GM18951 (cell line): ENCODE data around the gene CPT1A.
"Not testable (repeated sequence)": the region's sequence is repeated elsewhere in the genome, so short reads cannot be mapped to it uniquely, and the experiment has no call there.

Experiments
- POLR2A ChIP-seq: IDR thresholded peaks from 4 replicates; pipeline ENCODE4 v1.6.1; 2011; ENCODE audit warnings: mild to moderate bottlenecking; ENCODE audit not compliant: insufficient read length, insufficient read depth; ENCODE audit errors: extremely low read depth
- in situ Hi-C: fragments of 300-500 bp; cut with MboI; formaldehyde crosslinking; loops from one replicate; pipeline ENCODE4 v1.12.0; 2022; ENCODE audit warnings: low sequenced_read_pairs, mixed read lengths, inconsistent platforms; ENCODE audit not compliant: unreplicated experiment

The CPT1A gene

DNA sequence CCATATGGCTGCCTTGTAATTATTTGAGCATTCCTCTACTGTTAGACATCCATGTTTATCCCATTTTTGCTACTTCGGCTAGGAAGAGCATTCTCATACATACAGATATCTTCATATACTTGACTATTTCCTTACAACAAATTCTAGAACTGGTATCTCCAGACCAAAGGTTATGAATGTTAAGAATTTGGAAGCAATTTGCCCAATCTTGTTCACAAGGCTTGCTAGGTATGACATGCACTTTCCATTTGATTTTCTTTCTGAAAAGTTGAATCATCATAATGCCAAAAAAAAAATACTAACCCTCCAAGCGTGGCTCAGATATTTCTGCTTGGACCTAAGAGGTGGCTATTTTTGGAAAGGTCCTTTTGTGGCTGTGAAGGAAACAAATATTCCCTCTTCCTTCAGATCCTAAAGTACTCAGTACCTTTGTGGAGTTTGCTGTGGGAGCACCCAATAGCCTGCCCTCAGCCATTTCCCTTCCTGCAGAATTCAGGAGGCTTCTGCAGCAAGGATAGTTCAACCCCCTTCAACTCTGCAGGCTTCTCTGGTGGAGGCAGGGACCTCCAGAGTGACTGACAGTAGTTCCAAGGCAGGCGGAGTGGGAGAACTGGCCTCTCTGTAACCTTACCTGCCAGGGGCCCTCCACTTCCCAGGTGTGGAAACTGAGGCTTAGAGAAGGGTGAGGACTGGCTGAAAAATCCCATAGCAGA, 22.0 kb upstream of the CPT1A start:
- no peak for TF ChIP-seq POLR2A
- in situ Hi-C loops, result no loop called here

DNA sequence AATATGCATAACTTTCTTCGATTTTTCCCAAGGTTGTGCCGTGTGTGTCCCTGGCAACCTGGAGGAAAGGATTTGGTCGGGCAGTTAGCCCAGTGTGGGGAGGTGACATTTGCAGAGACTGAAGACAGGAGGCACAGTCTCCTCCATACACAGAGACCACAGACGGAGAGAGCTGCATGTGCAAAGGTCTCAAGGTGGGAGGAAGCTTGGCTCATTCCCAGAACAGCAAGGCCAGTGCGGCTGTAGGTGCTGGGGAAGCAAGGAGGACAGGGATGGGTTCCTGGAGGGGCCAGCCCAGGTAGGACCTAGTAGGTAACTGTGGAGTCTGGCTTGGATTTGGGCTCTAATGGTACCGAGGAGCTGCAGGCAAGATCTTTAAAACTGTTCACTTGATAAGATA, 20.7 kb upstream of the CPT1A start:
- TF ChIP-seq POLR2A, result no peak
- in situ Hi-C loops, result no loop called here

DNA sequence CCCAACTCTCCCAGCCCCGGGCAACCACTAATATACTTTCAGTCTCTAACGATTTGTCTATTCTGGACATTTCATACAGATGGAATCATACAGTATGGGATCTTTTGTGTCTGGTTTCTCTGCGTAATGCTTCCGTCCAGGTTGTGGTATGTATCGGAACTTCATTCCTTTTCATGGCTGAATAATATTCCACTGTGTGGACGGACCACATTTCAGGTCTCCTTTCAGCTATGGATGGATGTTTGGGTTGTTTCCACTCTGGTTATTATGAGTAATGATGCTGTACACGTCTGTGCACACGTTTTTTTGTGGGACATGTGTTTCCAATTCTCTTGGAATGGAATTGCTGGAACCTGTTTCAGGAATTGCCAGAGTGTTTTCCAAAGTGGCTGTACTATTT, 17.4 kb upstream of the CPT1A start:
- TF ChIP-seq POLR2A, result no peak
- in situ Hi-C loops, result no loop called here

DNA sequence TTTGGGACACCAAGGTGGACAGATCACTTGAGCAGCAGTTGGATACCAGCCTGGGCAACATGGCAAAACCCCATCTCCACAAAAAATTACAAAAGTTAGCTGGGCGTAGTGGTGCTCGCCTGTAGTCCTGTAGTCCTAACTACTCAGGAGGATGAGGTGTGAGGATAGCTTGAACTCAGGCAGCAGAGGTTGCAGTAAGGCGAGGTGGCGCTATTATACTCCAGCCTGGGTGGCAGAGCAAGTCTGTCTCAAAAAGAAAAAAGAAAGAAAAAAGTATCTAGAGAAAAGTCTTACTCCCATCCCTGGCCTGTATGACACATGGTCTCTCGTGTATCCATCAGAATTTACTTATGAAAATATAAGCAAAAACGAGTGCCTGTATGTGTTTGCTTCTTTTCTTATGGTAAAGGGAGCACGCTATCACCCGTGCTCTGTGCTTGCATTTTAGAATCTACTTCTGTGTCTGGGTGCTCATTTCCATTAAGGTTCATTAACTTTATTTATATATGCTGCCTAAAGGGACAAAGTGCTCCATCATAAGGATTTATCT, 15.4 kb upstream of the CPT1A start:
- in situ Hi-C loops, result no loop called here
- TF ChIP-seq POLR2A, result no peak

DNA sequence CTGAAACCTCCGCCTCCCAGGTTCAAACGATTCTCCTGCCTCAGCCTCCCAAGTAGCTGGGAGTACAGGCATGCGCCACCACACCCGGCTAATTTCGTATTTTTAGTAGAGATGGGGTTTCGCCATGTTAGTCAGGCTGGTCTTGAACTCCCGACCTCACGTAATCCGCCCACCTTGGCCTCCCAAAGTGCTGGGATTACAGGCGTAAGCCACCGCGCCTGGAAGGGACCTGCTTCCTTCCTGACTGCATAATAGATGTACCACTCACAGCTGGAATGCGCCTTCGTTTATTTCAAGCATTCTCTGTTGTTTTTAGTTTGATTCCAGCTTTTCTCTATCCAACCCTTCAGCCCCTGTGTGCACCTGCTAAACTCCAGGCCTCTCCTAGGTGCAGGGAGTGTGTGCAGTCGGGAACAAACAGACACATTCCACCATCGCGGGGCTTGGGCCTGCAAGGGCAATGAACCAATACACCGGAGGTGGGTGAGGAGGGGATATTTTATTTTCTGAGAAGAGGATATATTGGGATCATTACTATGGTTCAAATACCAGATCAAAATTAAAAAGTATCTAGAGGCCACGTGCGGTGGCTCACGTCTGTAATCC, 14.8 kb upstream of the CPT1A start:
- in situ Hi-C loops, result not testable (repeated sequence)

DNA sequence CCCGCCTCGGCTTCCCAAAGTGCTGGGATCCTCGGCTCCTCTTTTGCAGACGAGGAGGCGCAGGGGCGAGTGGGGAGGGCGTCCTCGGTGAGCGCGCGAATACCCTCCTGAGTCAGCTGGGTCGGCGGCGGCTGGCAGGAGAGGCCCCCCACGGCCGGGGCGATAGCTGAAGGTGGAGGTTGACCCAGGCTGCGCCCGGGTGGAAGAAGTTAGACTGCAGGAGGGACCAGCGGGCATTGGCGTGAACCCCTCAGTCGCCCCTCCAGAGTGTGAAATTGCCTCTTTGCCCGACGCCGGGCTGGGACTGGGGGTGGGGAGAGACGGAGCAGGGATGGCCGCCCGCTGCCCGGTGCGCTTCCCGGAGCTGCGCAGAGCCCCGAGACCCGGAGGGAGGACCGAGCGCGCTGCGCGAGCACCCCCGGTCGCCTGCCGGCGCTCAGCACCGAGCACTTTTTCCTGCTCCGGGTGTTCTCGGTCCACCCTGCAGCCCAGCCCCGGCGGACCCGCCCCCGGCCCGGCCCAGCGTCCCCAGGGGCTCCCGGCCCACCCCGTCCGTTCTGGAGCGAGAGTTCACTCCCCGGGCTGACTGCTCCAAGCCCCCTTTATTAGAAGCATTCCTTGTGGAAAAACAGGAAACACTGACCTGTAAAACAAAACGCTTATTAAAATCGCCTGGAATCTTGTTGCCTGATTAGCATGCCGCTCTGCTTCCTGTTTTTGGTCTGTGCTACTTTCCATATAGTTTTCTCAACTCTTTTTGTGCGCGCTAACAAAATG, 13.7 kb upstream of the CPT1A start:
- in situ Hi-C loops, result no loop called here
- TF ChIP-seq POLR2A, result no peak

DNA sequence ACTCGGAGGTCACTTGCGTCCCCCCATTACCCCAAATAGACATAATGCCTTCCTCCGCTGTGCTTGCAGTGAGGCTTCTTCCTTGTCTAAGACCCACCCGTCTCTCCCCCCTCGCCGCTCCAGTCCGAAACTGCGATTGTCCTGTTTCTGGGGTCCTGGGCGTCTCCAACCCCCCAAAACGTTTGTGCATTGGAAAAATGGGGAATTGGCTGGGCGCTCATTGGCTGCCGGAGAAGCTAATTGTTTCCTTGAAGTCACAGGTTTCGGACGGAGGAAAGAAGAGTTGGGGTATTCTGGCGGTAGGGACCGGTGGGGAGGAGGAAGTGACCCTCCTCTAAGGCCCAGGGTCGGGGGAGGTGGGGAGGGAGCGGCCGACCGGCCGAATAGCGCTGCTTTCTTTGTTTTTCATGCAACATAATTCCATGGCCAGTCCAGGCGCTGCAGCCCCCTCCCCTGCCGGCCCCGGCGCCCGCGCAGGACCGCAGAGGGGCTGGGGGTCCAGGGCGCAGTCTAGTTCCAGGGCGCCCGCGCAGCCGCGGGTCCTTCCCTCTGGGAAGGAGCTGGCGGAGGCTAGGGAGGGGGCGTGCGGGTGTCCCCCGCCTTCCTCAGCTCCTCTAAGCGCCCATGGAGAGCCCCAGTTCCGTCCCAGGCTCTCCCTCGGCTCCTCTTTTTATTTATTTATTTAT, 12.7 kb upstream of the CPT1A start:
- TF ChIP-seq POLR2A, result no peak
- in situ Hi-C loops, result no loop called here

DNA sequence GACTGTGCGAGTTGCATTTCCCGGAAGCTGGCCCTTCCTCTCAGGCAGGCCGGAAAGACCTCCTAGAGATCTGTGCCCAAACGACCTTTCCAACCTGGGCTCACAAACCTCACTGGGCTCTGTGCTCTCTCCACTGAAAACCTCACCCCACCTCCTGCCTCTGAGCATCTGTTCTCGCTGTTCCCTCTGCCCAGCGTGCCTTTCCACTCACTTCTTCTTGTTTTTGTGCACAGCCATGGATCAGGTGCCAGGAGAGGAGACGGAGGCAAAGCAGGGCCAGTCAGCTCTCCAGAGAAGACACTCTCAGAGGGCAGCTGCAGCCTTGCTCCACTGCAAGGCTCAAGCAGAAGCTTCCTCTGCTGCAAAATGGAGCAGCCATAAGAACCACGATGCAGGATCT, 10.9 kb upstream of the CPT1A start:
- TF ChIP-seq POLR2A, result no peak
- in situ Hi-C loops, result no loop called here

DNA sequence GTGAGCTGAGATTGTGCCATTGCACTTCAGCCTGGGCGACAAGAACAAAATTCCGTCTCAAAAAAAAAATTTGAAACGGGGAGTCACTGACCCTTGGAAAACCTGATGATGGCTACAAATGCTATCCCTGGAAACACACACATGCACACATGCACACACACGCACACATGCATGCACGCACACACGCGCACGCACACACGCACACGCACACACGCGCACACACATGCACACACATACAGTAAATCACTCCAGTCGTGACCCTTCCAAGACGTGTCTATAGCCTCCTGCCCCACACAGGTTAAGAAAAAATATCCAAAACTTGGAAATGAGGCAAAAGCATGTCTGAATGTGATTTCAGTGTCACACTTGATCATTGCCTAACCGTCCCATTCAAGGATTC, 6.7 kb upstream of the CPT1A start:
- in situ Hi-C loops, result no loop called here
- TF ChIP-seq POLR2A, result no peak

DNA sequence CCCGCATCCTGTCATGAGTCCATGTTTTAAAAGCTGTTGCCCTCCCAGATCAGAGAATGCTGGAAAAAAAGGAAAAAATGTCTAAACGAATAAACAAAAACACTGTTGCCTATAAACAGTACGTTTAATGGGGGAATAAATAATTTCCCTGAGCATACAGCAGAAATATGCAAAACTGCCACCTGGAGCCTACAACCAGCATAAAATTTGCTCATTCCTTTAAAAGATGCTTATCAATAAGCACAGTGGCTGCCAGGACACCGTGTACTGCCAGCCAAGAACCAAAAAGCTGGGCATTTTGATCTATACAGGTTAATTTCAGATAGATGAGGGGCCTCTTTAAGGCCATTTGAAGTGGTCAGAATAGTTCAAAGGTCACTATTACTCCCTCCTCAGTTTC, 5.7 kb upstream of the CPT1A start:
- TF ChIP-seq POLR2A, result no peak
- in situ Hi-C loops, result no loop called here

DNA sequence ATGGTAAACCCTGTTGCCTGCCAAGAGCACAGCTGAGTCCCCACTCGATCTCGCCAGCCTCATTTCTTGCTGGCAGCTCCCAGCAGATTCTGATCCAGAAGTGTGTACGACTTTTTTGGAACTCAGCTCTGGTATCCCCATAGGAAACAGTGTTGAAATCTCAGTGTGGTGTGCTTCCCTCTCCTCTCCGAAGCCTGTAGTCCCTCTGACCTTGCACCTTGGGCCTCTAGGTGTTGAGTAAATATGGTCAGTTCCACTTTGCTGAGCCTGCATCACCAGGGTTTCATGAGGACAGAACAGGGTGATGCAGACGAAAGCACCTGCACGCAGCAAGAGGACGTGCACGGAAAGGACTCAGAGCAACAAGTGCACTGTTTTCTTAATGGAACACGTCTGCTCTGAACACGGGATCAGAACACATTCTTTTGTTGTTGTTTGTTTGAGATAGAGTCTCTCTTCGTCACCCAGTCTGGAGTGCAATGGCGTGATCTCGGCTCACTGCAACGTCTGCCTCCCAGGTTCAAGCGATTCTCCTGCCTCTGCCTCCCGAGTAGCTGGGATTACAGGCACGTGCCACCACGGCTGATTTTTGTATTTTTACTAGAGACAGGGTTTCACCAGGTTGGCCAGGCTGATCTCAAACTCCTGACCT, 3.8 kb upstream of the CPT1A start:
- no peak for TF ChIP-seq POLR2A
- in situ Hi-C loops, result no loop called here

DNA sequence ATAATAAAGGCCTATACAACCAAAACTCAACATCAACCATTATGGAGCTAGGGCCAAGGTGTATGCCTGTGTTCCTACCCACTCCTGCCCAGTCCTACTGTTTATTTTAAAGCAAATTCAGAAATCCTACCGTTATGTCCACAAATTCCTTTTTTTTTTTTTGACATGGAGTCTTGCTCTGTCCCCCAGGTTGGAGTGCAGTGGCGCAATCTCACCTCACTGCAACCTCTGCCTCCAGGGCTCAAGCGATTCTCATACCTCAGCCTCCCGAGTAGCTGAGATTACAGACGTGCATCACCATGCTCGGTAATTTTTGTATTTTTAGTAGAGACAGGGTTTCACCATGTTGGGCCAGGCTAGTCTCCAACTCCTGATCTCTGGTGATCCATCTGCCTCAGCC, 3.1 kb upstream of the CPT1A start:
- in situ Hi-C loops, result no loop called here
- no peak for TF ChIP-seq POLR2A

DNA sequence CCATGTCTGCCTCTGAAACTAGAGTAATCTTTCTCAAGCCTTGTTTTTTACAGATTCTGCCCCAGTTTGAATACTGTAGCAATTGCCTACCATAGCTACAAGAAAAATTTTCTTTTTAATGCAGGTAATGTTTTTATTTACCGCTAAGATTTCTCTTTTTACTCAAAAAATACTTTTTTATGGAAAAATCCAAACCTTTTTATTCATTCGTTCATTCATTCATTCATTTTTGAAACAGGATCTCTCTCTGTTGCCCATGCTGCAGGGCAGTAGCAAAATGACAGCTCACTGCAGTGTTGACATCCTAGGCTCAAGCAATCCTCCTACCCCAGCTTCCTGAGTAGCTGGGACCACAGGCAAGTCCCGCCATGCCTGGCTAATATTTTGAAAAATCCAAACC, 2.7 kb upstream of the CPT1A start:
- in situ Hi-C loops, result no loop called here

More for the DNA sequence above, 2.7 kb upstream of the CPT1A start:
- TF ChIP-seq POLR2A, result no peak
